ENCODE data around the gene TMEM165. TPM values are rescaled to one million over a fixed set of nuclear protein-coding genes. Genes with fewer than 3 reads are reported as not detected.

TMEM165 gene
- total RNA-seq, 1 donor: 131 TPM

DNA sequence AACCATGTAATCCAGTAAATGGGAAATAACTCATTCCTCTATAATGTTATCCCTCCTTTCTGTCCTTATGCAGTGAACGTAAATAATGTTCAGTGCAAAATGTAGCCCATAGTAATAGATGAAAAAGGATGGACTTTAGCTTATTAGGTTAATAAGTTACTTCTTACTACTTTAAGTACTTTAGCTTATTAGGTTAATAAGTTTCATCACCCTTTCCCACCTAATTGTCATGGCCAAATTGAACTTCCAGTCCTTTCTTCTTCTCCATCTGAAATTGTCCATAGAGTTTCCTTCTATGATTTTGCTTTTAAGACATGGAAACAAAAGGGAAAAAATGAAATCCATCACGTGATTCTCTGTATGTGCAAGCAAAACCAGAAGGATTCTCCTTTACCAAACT is 15.2 kb upstream of the TMEM165 start:
- TF ChIP-seq, protein P1, sequence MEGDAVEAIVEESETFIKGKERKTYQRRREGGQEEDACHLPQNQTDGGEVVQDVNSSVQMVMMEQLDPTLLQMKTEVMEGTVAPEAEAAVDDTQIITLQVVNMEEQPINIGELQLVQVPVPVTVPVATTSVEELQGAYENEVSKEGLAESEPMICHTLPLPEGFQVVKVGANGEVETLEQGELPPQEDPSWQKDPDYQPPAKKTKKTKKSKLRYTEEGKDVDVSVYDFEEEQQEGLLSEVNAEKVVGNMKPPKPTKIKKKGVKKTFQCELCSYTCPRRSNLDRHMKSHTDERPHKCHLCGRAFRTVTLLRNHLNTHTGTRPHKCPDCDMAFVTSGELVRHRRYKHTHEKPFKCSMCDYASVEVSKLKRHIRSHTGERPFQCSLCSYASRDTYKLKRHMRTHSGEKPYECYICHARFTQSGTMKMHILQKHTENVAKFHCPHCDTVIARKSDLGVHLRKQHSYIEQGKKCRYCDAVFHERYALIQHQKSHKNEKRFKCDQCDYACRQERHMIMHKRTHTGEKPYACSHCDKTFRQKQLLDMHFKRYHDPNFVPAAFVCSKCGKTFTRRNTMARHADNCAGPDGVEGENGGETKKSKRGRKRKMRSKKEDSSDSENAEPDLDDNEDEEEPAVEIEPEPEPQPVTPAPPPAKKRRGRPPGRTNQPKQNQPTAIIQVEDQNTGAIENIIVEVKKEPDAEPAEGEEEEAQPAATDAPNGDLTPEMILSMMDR (IDR thresholded peaks at IDR 0.05; ENCODE audit: insufficient read depth, low read length): no peak
- H3K4me3 ChIP-seq (ENCODE audit: low read depth, low read length): no peak overlapping the region
- DNase-seq (ENCODE audit: low read depth): no peak

DNA sequence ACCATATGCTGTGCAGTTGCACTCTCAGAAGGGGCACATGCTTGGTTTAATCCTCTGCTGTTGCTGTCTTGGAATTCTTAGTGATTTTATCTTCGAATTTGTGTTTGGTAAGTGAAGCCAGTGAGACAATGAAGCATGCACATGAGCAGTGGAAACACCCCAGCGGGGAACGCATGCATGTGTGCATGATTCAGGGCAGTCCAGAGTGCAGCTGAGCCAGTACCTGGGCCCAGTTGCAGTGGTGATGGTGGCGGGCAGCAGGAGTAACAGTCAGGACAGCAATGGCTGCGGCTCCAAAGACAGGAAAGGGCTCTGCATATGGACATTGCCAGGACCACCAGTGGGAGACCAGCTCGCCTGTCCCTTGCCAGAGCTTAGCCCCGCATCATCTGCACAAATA is 14.3 kb upstream of the TMEM165 start:
- no peak for DNase-seq (ENCODE audit: low read depth)
- H3K4me3 ChIP-seq (ENCODE audit: low read depth, low read length): no peak overlapping the region
- TF ChIP-seq, protein P1 (IDR thresholded peaks at IDR 0.05; ENCODE audit: insufficient read depth, low read length): no peak

DNA sequence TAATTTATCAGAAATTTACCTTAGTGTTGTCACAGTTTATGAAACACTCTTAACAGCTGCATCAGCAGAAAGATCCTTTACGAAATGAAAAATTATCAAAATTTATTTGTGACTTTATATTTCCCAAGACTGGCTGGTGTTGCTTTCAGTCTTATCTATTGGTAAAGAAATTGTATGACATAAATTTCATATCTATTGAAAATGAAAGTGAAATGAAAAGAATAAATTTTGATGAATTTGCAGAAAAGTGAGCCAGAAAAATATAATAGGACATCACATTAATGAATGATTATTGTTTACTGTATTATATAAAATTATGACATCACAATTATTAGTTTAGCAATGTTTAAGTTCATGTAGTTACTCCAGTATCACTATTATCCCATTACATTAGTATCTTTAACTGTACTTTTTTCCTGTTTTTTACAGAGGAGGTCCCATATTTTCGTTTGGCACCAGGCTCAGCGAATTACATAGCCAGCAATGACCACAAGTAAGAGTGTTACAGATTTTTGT is 13.2 kb upstream of the TMEM165 start:
- no peak for DNase-seq (ENCODE audit: low read depth)
- TF ChIP-seq, protein P1 (IDR thresholded peaks at IDR 0.05; ENCODE audit: insufficient read depth, low read length): no peak
- no peak overlapping the region for H3K4me3 ChIP-seq (ENCODE audit: low read depth, low read length)

DNA sequence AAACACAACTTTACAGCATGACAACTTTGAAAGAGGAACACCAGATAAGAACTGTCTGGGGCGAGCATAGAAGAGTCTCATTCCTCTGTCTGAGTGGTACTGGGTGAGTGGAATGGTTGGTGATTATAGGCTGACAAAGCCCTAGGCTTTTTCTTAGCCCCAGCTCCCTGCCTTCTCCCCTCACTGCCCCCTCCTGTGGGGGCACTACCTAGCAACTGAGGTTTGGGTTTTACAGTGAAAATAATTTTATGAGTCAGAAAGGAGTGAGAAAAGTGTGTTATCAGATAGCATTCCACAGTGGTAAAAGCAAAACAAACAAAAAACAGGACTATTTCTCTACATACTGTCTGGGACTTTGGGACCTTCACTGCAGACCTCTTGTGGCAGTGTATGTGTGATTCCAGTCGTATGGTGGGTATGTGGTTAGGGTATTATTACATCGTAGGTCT is 10.5 kb upstream of the TMEM165 start:
- no peak overlapping the region for H3K4me3 ChIP-seq (ENCODE audit: low read depth, low read length)
- DNase-seq (ENCODE audit: low read depth): no peak
- TF ChIP-seq, protein P1 (IDR thresholded peaks at IDR 0.05; ENCODE audit: insufficient read depth, low read length): no peak

DNA sequence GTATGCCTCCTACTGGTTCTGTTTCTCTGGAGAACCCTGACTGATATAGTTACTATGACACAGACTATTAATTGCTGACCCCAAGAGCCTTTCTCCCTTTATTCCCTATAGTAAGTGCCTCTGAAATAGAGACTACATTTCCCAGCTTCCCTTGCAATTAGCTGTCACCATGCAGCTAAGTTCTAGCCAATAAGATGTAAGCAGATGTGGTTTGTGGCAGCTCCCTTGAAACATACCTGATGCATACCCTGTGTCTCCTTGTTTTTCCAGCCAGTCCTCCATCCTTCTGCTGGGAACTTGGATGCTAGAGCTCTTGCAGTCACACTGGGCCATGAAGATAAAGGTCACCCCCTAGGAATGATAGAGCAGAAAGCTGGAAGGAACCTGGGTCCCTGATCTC is 9.7 kb upstream of the TMEM165 start:
- DNase-seq (ENCODE audit: low read depth): no peak
- TF ChIP-seq, protein P1 (IDR thresholded peaks at IDR 0.05; ENCODE audit: insufficient read depth, low read length): no peak
- no peak overlapping the region for H3K4me3 ChIP-seq (ENCODE audit: low read depth, low read length)

DNA sequence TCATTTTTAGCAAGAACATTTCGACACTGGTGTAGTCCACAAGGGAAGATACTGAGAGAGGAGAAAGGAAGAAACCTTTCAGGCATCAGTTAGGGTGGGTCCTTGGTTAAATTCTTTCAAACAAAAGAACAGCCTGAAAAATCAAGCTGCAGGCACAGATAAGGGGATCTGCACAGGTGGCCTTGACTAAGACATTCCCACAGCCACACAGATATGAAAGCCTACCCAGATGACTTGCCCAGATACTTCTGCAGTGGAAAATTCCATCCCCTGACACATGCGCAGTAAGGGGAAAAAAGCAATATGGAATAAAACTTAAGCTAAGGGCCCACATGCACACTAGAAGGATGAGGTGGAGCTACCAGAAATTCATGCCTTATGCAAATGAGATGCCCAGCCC is 8.9 kb upstream of the TMEM165 start:
- DNase-seq (ENCODE audit: low read depth): no peak
- TF ChIP-seq, protein P1 (IDR thresholded peaks at IDR 0.05; ENCODE audit: insufficient read depth, low read length): no peak
- H3K4me3 ChIP-seq (ENCODE audit: low read depth, low read length): no peak overlapping the region

Measured in fibroblast of the aortic adventitia (primary cell).